Esophagus squamous epithelium (tissue), 5 donors: ENCODE data around the gene TMEM72. TPM values are rescaled to one million over a fixed set of nuclear protein-coding genes. Genes with fewer than 3 reads are reported as not detected.

ENCODE experiments used
- DNase-seq: peaks from one replicate; lab custom pipeline; 2025; lab: John Stamatoyannopoulos, UW
- H3K27ac ChIP-seq, 4 donors: fragments of 200-600 bp; sonication (generic); one replicate each; pipeline ENCODE4 v1.5.1; 2016 to 2019; ENCODE audit warnings: mild to moderate bottlenecking in 1 of 4
- H3K27me3 ChIP-seq, 4 donors: fragments of 200-600 bp; sonication (generic); 1 replicate in 3 of 4; 2 replicates in 1 of 4; pipeline versions ENCODE4 v1.5.1 to v1.6.0; 2017 to 2021; ENCODE audit warnings: antibody characterized with exemption in 1 of 4
- H3K36me3 ChIP-seq, 3 donors: fragments of 200-600 bp; sonication (generic); one replicate each; pipeline ENCODE4 v1.5.1; 2016 to 2019
- H3K4me1 ChIP-seq, 3 donors: fragments of 200-600 bp; sonication (generic); one replicate each; pipeline ENCODE4 v1.5.1; 2017 to 2019
- H3K4me3 ChIP-seq, 4 donors: fragments of 200-600 bp; sonication (generic); 1 replicate in 3 of 4; 2 replicates in 1 of 4; pipeline ENCODE4 v1.5.1; 2016 to 2019; ENCODE audit warnings: mild to moderate bottlenecking in 2 of 4, moderate library complexity in 1 of 4
- H3K9me3 ChIP-seq, 3 donors: fragments of 200-600 bp; sonication (generic); one replicate each; pipeline ENCODE4 v1.5.1; 2016 to 2019
- CTCF ChIP-seq, 6 experiments: fragments of 450-650 bp in 4 of 6; fragments of 200-600 bp in 2 of 6; sonication (generic) in 2 of 6; IDR thresholded peaks; one replicate each; pipeline ENCODE4 v1.5.1; 2016 to 2019; ENCODE audit warnings: antibody characterized with exemption in 6 of 6, mild to moderate bottlenecking in 4 of 6, moderate library complexity in 4 of 6
- POLR2A ChIP-seq, 4 donors: fragments of 450-650 bp; IDR thresholded peaks; one replicate each; pipeline ENCODE4 v1.6.1; 2017; ENCODE audit warnings: antibody characterized with exemption in 4 of 4, mild to moderate bottlenecking in 4 of 4, moderate library complexity in 3 of 4
- WGBS, 2 donors: methylation state at CpG; one replicate each; pipeline ENCODE4 v1.1.5; 2018; 5-methylcytosine and 5-hydroxymethylcytosine counted together
- intact Hi-C: fragments of 100-400 bp; cut with DNase I; formaldehyde crosslinking; loops from one replicate; pipeline ENCODE4 v1.15.0; 2022
- total RNA-seq, 4 donors: library from RNA; depleted of rRNA; stranded (reverse); fragments of >200 nt; gene quantifications; one replicate each; pipeline ENCODE4 v1.1.0, GENCODE V29; 2016
- donor health status: DM: yes; HTN: yes; CAD: no.

TMEM72 gene
- total RNA-seq, 4 donors from 2014 or later: not detected

DNA sequence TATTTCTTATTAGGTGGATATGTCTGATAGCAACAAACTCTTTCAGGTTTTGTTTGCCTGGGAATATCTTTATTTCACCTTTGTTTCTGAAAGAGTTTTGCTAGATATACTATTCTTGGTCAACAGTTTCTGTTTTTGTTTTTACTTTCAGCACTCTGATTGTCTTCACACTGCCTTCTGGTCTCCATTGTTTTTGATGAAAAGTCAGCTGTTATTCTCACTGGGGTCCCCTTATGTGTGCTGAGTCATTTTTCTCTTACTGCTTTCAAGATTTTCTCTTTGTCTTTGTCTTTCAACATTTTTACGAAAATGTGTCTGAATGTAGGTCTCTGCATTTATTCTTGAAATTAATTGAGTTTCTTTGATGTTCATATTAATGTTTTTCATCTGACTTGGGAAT is 33.2 kb downstream of the TMEM72 start:
- 27 to 81% methylated on average over 1 of the region's 1 CpG for WGBS, 2 donors

DNA sequence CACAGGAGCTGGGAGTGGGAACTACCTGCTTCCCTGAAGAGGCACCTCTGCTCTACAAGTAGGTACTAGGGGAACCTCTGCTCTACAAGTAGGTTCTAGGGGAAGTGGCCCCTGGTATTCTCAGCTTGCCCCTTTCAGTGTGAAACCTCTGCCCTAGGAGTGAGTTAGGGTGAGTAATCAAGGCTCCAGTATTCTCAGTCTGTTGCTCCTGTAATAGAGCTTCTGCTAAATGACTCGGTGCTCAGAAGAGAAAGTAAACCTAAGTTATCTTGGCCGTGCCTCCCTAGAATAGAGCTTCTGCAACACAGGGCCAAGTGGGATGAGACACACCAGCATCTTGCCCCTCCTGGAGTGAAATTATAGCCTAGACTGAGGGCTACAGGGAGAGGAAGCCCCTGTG is 35.1 kb downstream of the TMEM72 start:
- Histone ChIP-seq H3K4me1 (peaks cover 0 to 7% (median 5%) of the 10 kb centered on the region in 3 donors), H3K4me3 (no peak overlapping the region), H3K36me3 (no peaks in the 10 kb centered on the region), H3K27me3 (no peaks in the 10 kb centered on the region), H3K9me3 (no peaks in the 10 kb centered on the region), H3K27ac (no peak overlapping the region)
- TF ChIP-seq POLR2A (IDR thresholded peaks at IDR 0.05) (no peak), CTCF (IDR thresholded peaks at IDR 0.05) (no peak)
- 27% methylated on average over 2 of the region's 2 CpGs; no CpG with 5 or more reads in 1 of the 2 donors for WGBS, 2 donors
- DNase-seq: no peak
- intact Hi-C loops: no loop called here

More for the DNA sequence above, 33.2 kb downstream of the TMEM72 start:
- Histone ChIP-seq H3K36me3 (no peaks in the 10 kb centered on the region), H3K4me3 (no peak overlapping the region), H3K27ac (no peak overlapping the region), H3K4me1 (peaks cover 0 to 7% (median 5%) of the 10 kb centered on the region in 3 donors), H3K27me3 (no peaks in the 10 kb centered on the region), H3K9me3 (no peaks in the 10 kb centered on the region)
- intact Hi-C loops: no loop called here
- DNase-seq: no peak
- TF ChIP-seq POLR2A (IDR thresholded peaks at IDR 0.05) (no peak), CTCF (IDR thresholded peaks at IDR 0.05) (no peak)

DNA sequence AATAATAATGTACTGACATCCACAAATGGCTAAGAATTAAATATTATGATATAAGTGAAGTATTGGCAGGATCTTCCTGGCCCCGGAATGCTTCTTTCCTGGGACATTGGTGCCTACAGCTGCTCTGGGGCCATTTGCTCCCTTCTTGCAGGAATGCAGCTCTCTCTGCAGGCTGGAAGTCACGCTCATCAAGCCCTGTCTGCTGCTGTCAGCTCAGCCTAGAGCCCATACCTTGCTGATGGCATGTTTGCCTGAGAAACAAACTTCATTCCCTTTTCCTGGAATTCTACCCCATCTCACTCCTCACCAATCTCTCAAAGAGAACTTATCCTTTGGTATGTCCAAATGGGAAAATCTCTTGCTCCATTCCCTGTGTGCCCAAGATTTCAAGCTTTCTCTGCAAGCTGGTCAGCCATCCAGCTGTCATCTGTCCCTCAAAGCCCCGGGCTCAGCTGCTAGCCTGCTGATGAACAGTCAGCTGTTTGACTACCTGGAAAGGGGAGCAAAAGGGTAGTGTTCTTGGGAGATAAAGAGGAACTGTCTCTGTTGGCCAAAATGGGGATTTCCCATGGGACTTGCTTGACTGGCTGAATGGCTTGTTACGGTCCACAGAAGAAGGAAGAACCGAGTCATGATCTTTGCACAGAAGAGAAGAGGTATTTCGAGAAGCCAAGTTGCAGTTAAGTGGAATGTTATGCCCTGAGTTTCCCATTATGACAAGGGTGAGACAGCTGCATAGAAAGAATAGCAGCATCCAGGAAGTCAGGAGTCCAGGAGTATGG is 36.4 kb downstream of the TMEM72 start:
- H3K4me3 ChIP-seq: no peak overlapping the region
- H3K36me3 ChIP-seq: no peaks in the 10 kb centered on the region
- no peak overlapping the region for H3K27ac ChIP-seq
- no peak for TF ChIP-seq POLR2A (IDR thresholded peaks at IDR 0.05)
- no peak for TF ChIP-seq CTCF (IDR thresholded peaks at IDR 0.05)
- 44 to 50% methylated on average over 6 of the region's 6 CpGs for WGBS, 2 donors
- H3K27me3 ChIP-seq: no peaks in the 10 kb centered on the region
- no peak for DNase-seq
- H3K9me3 ChIP-seq: no peaks in the 10 kb centered on the region
- intact Hi-C loops: no loop called here
- H3K4me1 ChIP-seq: peaks cover 0 to 7% (median 5%) of the 10 kb centered on the region in 3 donors

DNA sequence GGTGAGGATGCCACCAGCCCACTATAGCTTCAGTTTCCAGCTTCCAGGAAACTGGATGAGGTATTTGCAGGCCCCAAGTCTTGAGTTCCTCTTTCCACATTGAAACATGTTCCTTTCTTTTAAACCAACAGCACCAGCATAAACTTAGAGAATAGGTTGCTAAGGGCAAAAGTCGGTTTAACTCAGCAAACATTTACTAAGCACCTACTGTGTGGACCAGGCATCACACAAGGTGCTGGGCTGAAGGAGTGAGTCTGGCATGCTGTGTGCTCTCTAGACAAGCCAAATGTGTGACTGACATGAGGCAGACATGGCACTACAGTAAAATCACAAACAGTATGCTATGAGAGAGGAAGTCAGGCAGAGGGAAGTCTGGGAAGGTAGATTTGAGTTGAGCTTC is 37.5 kb downstream of the TMEM72 start:
- Histone ChIP-seq H3K4me1 (peaks cover 0 to 7% (median 5%) of the 10 kb centered on the region in 3 donors), H3K27ac (no peak overlapping the region), H3K9me3 (no peaks in the 10 kb centered on the region), H3K36me3 (no peaks in the 10 kb centered on the region), H3K4me3 (no peak overlapping the region), H3K27me3 (no peaks in the 10 kb centered on the region)
- intact Hi-C loops: no loop called here
- TF ChIP-seq CTCF (IDR thresholded peaks at IDR 0.05) (no peak), POLR2A (IDR thresholded peaks at IDR 0.05) (no peak)
- DNase-seq: no peak
- 55 to 83% methylated on average over 1 of the region's 1 CpG for WGBS, 2 donors

GRCh38 chr10:44949127-44949802 is 38.1 kb downstream of the TMEM72 start:
- no peak for DNase-seq

More at GRCh38 chr10:44949127-44949802, 38.1 kb downstream of the TMEM72 start:
- Histone ChIP-seq H3K27me3 (no peaks in the 10 kb centered on the region), H3K27ac (no peak overlapping the region), H3K4me3 (no peak overlapping the region), H3K4me1 (peaks cover 0 to 7% (median 5%) of the 10 kb centered on the region in 3 donors), H3K9me3 (no peaks in the 10 kb centered on the region), H3K36me3 (no peaks in the 10 kb centered on the region)
- intact Hi-C loops: no loop called here
- WGBS, 2 donors: 76 to 92% methylated on average over 3 to 5 of the region's 5 CpGs
- TF ChIP-seq POLR2A (IDR thresholded peaks at IDR 0.05) (no peak), CTCF (IDR thresholded peaks at IDR 0.05) (no peak)
